Measurements from ENCODE around the gene APPL1.

Gene APPL1

DNA sequence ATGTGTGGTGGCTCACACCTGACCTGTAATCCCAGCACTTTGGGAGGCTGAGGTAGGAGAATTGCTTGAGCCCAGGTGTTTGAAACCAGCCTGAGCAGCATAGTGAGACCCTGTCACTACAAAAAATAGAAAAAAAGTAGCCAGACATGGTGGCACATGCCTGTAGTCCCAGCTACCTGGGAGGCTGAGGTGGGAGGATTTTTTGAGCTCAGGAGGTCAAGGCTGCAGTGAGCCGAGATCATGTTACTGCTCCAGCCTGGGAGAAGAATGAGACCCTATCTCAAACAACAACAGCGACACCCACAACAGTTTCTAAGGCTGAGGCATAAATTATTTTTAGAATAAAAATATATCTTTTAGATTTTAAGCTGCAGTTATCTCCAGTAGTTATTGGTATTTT is 6.3 kb downstream of the APPL1 start:
- DNase-seq (ENCODE audit: low read depth, low spot score) = no peak
- TF ChIP-seq, protein P1, sequence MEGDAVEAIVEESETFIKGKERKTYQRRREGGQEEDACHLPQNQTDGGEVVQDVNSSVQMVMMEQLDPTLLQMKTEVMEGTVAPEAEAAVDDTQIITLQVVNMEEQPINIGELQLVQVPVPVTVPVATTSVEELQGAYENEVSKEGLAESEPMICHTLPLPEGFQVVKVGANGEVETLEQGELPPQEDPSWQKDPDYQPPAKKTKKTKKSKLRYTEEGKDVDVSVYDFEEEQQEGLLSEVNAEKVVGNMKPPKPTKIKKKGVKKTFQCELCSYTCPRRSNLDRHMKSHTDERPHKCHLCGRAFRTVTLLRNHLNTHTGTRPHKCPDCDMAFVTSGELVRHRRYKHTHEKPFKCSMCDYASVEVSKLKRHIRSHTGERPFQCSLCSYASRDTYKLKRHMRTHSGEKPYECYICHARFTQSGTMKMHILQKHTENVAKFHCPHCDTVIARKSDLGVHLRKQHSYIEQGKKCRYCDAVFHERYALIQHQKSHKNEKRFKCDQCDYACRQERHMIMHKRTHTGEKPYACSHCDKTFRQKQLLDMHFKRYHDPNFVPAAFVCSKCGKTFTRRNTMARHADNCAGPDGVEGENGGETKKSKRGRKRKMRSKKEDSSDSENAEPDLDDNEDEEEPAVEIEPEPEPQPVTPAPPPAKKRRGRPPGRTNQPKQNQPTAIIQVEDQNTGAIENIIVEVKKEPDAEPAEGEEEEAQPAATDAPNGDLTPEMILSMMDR (IDR thresholded peaks at IDR 0.05; ENCODE audit: low read depth, low read length) = no peak
- no peak overlapping the region for H3K4me3 ChIP-seq (ENCODE audit: low read depth, low read length)
- in situ Hi-C loops (cut with HindIII; ENCODE audit: low sequenced_read_pairs) = no loop called here

DNA sequence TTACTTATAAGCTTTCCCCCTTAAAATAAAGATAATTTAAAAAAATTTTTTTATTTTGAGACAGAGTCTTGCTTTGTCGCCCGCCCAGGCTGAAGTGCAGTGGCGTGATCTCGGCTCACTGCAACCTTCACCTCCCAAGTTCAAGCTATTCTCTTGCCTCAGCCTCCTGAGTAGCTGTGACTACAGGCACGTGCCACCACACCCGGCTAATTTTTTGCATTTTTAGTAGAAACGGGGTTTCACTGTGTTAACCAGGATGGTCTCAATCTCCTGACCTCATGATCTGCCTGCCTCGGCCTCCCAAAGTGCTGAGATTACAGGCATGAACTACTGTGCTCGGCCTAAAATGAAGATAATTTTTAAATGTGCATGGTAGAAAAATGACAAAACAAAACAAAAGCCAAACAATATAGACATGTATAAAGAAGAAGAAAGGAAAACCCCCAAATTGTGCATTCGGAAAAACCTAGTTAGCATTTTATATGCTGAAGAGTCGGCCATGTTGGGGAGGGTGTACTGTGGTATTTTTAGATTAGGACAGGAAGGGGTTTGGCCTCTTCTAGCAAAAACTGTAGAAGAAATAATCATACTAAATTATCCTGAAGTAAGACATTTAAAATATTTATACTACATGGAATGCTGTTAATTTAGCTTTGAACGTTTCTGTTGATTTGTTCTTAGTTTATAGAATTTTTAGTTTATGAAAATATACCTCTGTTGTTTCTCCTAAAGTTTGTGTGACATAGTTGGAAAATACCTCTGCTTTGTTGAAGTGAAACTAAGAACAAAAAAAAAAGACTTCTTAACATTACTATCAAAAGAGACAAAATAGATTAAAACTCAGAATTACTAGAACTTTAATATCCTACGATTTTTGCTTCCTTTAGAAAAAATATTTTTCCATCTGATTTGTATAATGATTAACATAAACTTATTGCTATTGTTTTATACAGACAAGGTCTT is 7.4 kb downstream of the APPL1 start:
- no peak for DNase-seq (ENCODE audit: low read depth, low spot score)
- TF ChIP-seq, protein P1 (IDR thresholded peaks at IDR 0.05; ENCODE audit: low read depth, low read length) = no peak
- in situ Hi-C loops (cut with HindIII; ENCODE audit: low sequenced_read_pairs) = no loop called here
- H3K4me3 ChIP-seq (ENCODE audit: low read depth, low read length) = no peak overlapping the region

DNA sequence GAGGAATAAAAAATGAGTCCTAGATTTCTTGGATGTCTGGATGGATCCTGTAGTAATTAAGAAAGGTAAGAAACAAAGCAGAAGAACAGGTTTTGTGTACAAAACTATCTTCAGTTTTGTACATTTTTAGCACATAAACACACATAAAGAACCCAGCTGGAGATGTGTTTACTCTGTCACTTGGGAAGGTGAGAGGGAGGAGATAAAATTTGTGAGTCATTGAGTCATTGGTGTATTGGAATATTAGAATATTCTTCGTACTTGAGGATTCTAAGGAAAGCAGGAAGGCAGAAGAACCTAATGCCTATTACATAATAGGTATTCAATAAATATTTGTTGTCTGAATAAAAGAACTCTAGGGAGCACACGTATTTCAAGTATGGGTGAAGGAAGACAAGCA is 17.4 kb downstream of the APPL1 start:
- in situ Hi-C loops (cut with HindIII; ENCODE audit: low sequenced_read_pairs) = no loop called here
- TF ChIP-seq, protein P1 (IDR thresholded peaks at IDR 0.05; ENCODE audit: low read depth, low read length) = no peak
- no peak for DNase-seq (ENCODE audit: low read depth, low spot score)
- no peak overlapping the region for H3K4me3 ChIP-seq (ENCODE audit: low read depth, low read length)

DNA sequence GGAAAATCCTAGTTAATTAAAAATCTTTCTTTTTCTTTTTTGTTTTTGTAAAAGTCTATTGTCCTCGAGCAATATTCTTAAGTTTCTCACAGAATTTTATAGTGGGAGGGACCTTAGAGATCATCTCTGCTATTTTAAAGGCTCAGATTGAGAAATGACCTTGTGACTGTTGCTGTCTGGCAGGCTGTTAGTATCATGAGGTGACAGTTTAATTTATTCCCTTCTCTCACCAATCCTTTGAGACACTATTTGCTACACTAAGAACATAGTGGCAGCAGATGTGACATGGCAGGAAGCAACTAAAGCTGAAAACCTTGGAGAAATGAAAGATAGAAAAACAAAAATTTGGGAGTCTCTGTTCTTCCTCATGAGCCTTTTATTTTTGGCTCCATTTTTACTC is 24.9 kb downstream of the APPL1 start:
- in situ Hi-C loops (cut with HindIII; ENCODE audit: low sequenced_read_pairs) = no loop called here
- TF ChIP-seq, protein P1 (IDR thresholded peaks at IDR 0.05; ENCODE audit: low read depth, low read length) = no peak
- no peak for DNase-seq (ENCODE audit: low read depth, low spot score)
- H3K4me3 ChIP-seq (ENCODE audit: low read depth, low read length) = no peak overlapping the region

DNA sequence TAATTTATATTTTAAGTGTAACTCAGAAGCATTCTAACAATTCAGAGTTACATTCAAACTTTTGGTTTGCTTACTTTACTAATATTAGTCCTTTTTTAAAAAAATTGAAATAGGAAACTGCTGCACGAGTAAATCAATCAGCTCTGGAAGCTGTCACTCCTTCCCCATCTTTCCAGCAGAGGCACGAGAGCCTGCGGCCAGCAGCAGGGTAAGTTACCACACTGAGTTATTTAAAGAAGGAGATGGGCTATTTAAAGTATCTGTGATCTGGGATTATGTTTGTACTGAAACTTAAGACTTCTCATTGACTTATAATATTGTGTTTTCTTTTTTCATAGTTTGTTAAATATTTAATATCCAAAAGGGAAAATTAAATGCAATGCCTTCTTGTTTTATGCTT is 29.3 kb downstream of the APPL1 start:
- TF ChIP-seq, protein P1 (IDR thresholded peaks at IDR 0.05; ENCODE audit: low read depth, low read length) = no peak
- DNase-seq (ENCODE audit: low read depth, low spot score) = no peak
- H3K4me3 ChIP-seq (ENCODE audit: low read depth, low read length) = no peak overlapping the region
- in situ Hi-C loops (cut with HindIII; ENCODE audit: low sequenced_read_pairs) = no loop called here

DNA sequence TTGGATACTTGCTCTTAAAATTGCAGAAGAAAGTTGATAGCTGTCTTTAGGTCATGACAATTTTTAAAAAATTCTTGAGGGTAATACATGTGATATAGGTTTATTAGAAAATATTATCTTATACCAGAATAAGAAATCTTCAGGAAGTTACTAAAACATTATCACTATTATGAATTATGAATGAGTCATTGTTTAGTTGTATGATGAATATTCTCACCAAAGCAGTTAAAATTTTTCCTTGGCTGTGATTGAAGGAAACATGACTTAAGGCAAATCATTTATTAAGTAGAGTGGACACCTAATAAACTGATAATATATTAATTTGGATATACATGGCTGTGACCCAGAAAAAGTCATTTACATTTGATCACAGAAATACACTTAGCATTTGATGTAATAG is 30.1 kb downstream of the APPL1 start:
- TF ChIP-seq, protein P1 (IDR thresholded peaks at IDR 0.05; ENCODE audit: low read depth, low read length) = no peak
- DNase-seq (ENCODE audit: low read depth, low spot score) = no peak
- in situ Hi-C loops (cut with HindIII; ENCODE audit: low sequenced_read_pairs) = no loop called here
- no peak overlapping the region for H3K4me3 ChIP-seq (ENCODE audit: low read depth, low read length)

All from astrocyte of the spinal cord (primary cell).